Prostate gland (tissue), 2 donors: Measurements from ENCODE around the gene GDPGP1. TPM values are rescaled to one million over a fixed set of nuclear protein-coding genes. Genes with fewer than 3 reads are reported as not detected.

Experiments
- DNase-seq: peaks from one replicate; pipeline ENCODE4 v3.0.0-alpha.2; 2019; ENCODE audit warnings: low spot score
- H3K27ac ChIP-seq, 2 donors: fragments of 200-600 bp; sonication (generic); 2 replicates each; pipeline ENCODE4 v1.5.1; 2017 to 2019
- H3K27me3 ChIP-seq: fragments of 200-600 bp; sonication (generic); replicated peaks from 2 replicates; pipeline ENCODE4 v1.5.1; 2019; ENCODE audit not compliant: insufficient read depth
- H3K36me3 ChIP-seq, 2 donors: fragments of 200-600 bp; sonication (generic); 1 replicate in 1 of 2; 2 replicates in 1 of 2; pipeline versions ENCODE4 v1.5.1 to v1.8.1; 2017 to 2019
- H3K4me1 ChIP-seq: fragments of 200-600 bp; sonication (generic); replicated peaks from 2 replicates; pipeline ENCODE4 v1.5.1; 2019
- H3K4me3 ChIP-seq, 2 donors: fragments of 200-600 bp; sonication (generic); 2 replicates each; pipeline ENCODE4 v1.5.1; 2017 to 2019
- H3K9me3 ChIP-seq: fragments of 200-600 bp; sonication (generic); 2 replicates; pipeline ENCODE4 v1.5.1; 2017
- CTCF ChIP-seq, 4 experiments: fragments of 200-600 bp in 2 of 4; fragments of 450-650 bp in 2 of 4; sonication (generic) in 2 of 4; IDR thresholded peaks; 1 replicate in 3 of 4; 2 replicates in 1 of 4; pipeline ENCODE4 v1.5.1; 2016 to 2019; ENCODE audit warnings: antibody characterized with exemption in 4 of 4, mild to moderate bottlenecking in 2 of 4, moderate library complexity in 2 of 4
- POLR2A ChIP-seq: fragments of 450-650 bp; IDR thresholded peaks from one replicate; pipeline ENCODE4 v1.6.1; 2016; ENCODE audit warnings: antibody characterized with exemption, mild to moderate bottlenecking
- POLR2AphosphoS5 ChIP-seq: sonication (generic); formaldehyde crosslinking; IDR thresholded peaks from one replicate; pipeline ENCODE4 v1.6.1; 2017; ENCODE audit warnings: antibody characterized with exemption
- WGBS: methylation state at CpG from one replicate; pipeline ENCODE4 v1.1.5; 2018; 5-methylcytosine and 5-hydroxymethylcytosine counted together
- intact Hi-C: fragments of 100-400 bp; cut with DNase I; formaldehyde crosslinking; loops from one replicate; pipeline ENCODE4 v1.14.2; 2022
- total RNA-seq, 2 donors: library from RNA; depleted of rRNA; stranded (reverse); fragments of >200 nt; gene quantifications; one replicate each; pipeline ENCODE4 v1.1.0, GENCODE V29; 2016

The GDPGP1 gene
- total RNA-seq, 2 donors from 2014 or later, result 15.4 to 21.5 TPM

GRCh38 chr15:90188914-90189748 lies 44.9 kb upstream of the GDPGP1 start:
- Histone ChIP-seq H3K4me1 (peaks cover 22% of the 10 kb centered on the region), H3K9me3 (no peaks in the 10 kb centered on the region), H3K4me3 (no peak overlapping the region), H3K36me3 (no peaks in the 10 kb centered on the region), H3K27me3 (no peaks in the 10 kb centered on the region), H3K27ac (peak overlapping the region; percentile 75 to 99)
- WGBS, result 86% methylated on average over 8 of the region's 8 CpGs
- intact Hi-C loops, result no loop called here
- TF ChIP-seq POLR2A, result no peak
- TF ChIP-seq POLR2AphosphoS5, result no peak
- no peak for TF ChIP-seq CTCF (IDR thresholded peaks at IDR 0.05)
- DNase-seq, result no peak

GRCh38 chr15:90189781-90190467 lies 44.1 kb upstream of the GDPGP1 start:
- intact Hi-C loops, result no loop called here
- H3K4me3 ChIP-seq, result no peak overlapping the region
- 77% methylated on average over 10 of the region's 10 CpGs for WGBS
- TF ChIP-seq POLR2AphosphoS5, result no peak
- H3K27ac ChIP-seq, result peak overlapping the region; percentile 75 to 99
- H3K27me3 ChIP-seq, result no peaks in the 10 kb centered on the region
- peaks cover 22% of the 10 kb centered on the region for H3K4me1 ChIP-seq
- DNase-seq, result no peak
- no peaks in the 10 kb centered on the region for H3K36me3 ChIP-seq
- no peaks in the 10 kb centered on the region for H3K9me3 ChIP-seq

- H3K9me3 ChIP-seq, result no peaks in the 10 kb centered on the region
- peaks cover 22% of the 10 kb centered on the region for H3K4me1 ChIP-seq
- peak; percentile 87 for DNase-seq
- intact Hi-C loops, result no loop called here
- H3K27me3 ChIP-seq, result no peaks in the 10 kb centered on the region
- TF ChIP-seq POLR2AphosphoS5, result peak; percentile 78
- no peak for TF ChIP-seq CTCF (IDR thresholded peaks at IDR 0.05)
- TF ChIP-seq POLR2A, result peak; percentile 56
- no peaks in the 10 kb centered on the region for H3K36me3 ChIP-seq
- peak overlapping the region; percentile 75 to 99 for H3K27ac ChIP-seq
- H3K4me3 ChIP-seq, result no peak overlapping the region
- WGBS, result 48% methylated on average over 10 of the region's 10 CpGs
Observed at GRCh38 chr15:90190606-90191343, 43.2 kb upstream of the GDPGP1 start.

GRCh38 chr15:90191344-90191687 lies 42.7 kb upstream of the GDPGP1 start:
- TF ChIP-seq CTCF (IDR thresholded peaks at IDR 0.05) (no peak), POLR2AphosphoS5 (no peak), POLR2A (no peak)
- no peak for DNase-seq
- Histone ChIP-seq H3K4me1 (peaks cover 22% of the 10 kb centered on the region), H3K4me3 (no peak overlapping the region), H3K9me3 (no peaks in the 10 kb centered on the region), H3K27me3 (no peaks in the 10 kb centered on the region), H3K27ac (peak overlapping the region; percentile 75 to 99), H3K36me3 (no peaks in the 10 kb centered on the region)
- WGBS, result 50% methylated on average over 3 of the region's 3 CpGs
- intact Hi-C loops, result no loop called here

- H3K4me1 ChIP-seq, result peaks cover 22% of the 10 kb centered on the region
Observed at GRCh38 chr15:90191794-90192509, 42.1 kb upstream of the GDPGP1 start.

More at GRCh38 chr15:90191794-90192509, 42.1 kb upstream of the GDPGP1 start:
- Histone ChIP-seq H3K36me3 (no peaks in the 10 kb centered on the region), H3K4me3 (no peak overlapping the region), H3K27me3 (no peaks in the 10 kb centered on the region), H3K27ac (peak overlapping the region; percentile 75 to 99), H3K9me3 (no peaks in the 10 kb centered on the region)
- DNase-seq, result peak; percentile 88
- intact Hi-C loops, result no loop called here
- peak; percentile 71 for TF ChIP-seq POLR2AphosphoS5
- TF ChIP-seq CTCF (IDR thresholded peaks at IDR 0.05), result no peak
- no peak for TF ChIP-seq POLR2A
- WGBS, result 16% methylated on average over 7 of the region's 7 CpGs
